HG03558 (cell line): ENCODE results near the gene FUT3.
"Not testable (repeated sequence)": the region's sequence is repeated elsewhere in the genome, so short reads cannot be mapped to it uniquely, and the experiment has no call there.

Source experiments
- ATAC-seq: cut with Tn5 transposase; IDR thresholded peaks from one replicate; pipeline ENCODE4 v1.9.1; 2021; ENCODE audit warnings: moderate number of reproducible peaks; ENCODE audit not compliant: unreplicated experiment; ENCODE audit errors: extremely low read depth

The FUT3 gene

GRCh38 chr19:5882421-5882968, 31.2 kb upstream of the FUT3 start:
- no peak for ATAC-seq

DNA sequence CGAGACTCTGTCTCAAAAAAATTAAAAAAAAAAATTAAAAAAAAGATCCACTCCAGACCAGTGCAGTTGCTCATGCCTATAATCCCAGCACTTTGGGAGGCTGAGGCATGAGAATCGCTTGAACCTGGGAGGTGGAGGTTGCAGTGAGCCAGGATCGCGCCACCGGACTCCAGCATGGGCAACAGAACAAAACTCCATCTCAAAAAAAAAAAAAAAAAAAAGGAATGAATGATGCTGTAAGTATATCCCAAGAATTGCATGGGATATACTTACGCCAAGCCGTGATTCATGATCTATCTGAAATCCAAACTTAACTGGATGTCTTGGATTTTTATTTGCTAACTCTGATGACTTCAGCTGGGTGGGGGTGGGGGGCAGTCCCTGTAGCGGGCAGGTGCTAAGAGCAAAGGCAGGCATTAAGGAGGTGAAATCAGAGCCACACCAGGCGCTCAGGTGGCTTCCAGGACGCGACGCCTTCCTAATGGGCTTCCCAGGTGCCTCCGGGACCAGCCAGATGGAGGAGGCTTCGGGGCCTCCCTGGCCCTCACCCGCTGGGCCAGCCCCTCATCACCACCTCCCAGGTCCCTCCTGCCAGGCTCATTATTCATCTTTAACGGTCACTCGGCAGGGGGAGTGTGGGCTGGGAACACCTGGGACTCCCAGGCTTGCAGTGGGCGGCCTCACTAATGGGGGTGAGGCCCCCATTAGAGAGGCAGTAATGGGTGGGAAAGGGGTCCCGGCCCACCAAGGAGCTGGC, 30.5 kb upstream of the FUT3 start:
- ATAC-seq = no peak

DNA sequence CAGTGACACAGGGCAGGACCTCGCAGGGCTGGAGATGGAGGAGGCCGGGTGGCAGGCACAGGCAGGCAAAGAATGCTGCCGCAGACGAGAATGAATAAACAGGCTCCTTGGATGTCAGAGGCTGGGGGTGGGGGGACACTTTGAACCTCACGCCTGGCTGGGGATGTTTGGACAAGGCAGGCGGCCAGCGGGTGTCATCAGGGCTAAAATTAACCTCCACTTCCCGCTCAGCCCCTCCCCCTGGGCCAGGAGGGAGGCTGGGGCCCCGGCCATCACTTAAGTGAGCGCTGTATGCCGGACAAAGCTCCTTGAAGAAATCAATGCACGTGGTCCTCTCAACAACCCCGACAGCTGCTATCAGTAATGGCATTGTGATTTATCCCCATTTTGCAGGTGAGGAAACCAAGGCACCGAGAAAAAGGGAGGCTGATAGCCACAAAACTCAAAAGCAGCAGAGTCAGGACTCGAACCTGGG, 29.4 kb upstream of the FUT3 start:
- ATAC-seq = no peak

DNA sequence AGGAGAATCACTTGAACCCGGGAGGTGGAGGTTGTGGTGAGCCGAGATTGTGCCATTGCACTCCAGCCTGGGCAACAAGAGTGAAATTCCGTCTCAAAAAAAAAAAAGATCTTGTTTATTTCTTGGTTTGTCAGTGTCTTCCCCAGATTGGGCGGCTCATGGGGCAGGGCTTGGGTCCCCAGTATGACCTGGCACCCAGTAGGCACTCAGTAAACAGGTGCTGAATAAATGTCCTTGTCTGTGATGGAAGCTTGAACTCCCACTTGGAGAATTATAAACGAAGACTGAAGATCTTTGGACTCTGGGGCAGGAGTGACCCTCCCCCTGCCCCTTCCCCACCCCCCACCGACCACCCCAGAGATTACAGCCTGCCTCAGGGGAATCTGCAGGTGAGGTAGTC, 28.9 kb upstream of the FUT3 start:
- ATAC-seq = no peak

DNA sequence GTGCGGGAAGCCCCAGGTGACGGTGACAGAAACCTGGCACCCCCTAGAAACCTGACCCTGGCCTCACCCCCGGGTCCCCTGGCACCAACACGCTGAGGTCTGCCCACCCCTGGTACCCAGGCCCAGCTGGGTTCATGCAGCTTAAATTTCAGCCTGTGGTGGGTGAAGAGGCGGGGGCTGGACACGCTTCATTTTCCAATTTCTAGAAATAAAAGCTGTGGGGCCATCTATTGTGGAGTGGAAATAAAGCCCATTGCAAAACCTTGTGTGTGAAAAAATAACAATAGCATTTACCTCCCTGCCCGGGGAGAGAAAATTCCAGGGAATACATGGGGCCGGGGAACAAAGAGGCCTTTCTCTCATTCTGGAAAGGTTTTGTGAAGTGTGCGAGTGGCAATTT, 26.6 kb upstream of the FUT3 start:
- no peak for ATAC-seq

- ATAC-seq = no peak
These were observed 26.2 kb upstream of the FUT3 start for GRCh38 chr19:5877427-5877826.

DNA sequence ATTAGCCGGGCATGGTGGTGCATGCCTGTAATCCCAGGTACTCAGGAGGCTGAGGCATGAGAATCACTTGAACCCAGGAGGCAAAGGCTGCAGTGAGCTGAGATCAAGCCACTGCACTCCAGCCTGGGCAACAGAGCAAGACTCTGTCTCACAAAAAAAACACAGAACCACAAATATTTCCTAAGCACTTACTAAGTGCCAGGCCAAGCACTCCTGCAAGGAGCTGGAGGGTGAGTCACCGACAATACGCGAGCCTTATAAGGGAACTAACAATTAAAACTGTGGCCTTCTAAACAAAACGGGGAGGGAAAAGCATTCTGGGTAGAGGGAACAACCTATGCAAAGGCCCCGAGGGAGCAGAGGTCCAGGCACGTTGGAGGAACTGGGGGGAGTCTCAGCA, 23.2 kb upstream of the FUT3 start:
- not testable (repeated sequence) for ATAC-seq

- no peak for ATAC-seq
These were observed 22.5 kb upstream of the FUT3 start for GRCh38 chr19:5873617-5874199.

- no peak for ATAC-seq
These were observed 19.7 kb upstream of the FUT3 start for GRCh38 chr19:5870986-5871394.

GRCh38 chr19:5867201-5868136, 16.2 kb upstream of the FUT3 start:
- ATAC-seq = no peak

GRCh38 chr19:5865772-5866171, 14.5 kb upstream of the FUT3 start:
- ATAC-seq = no peak

DNA sequence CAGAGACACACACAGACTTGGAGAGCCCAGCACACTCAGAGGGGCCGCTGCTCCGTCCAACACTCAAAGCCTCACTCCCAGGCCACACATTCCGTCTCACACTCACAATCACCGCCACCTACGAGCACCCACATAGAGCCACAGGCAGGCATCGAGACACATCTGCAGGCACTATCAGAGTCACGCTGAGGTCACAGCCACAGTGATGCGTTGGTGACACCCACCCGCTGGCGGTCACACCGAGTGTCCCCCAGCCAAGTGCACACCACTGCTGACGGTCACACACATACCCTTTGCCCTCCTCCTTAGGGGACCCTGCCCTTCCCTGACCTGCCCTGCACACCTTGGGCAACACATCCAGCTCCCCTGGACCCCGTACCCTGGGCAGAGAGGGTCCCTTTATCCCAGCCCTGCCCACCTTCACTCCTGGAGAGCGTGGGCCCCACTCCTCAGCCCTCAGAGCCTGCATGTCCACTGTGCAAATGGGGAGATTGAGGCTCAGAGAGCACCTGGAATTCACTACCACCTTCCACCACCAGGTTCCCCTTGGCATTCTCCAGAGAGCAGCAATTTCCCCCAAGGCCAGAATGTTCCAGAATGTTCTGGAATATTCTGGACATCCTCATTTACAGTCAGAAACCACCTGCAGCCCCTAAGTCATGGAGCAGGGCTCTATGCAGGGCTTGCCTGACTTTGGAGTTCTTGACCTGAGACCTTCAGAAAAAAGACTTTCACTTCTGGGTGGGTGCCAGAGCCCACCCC, 13.7 kb upstream of the FUT3 start:
- no peak for ATAC-seq

- ATAC-seq = no peak
These were observed 12.9 kb upstream of the FUT3 start for GRCh38 chr19:5864013-5864720.

- no peak for ATAC-seq
These were observed 11.9 kb upstream of the FUT3 start for GRCh38 chr19:5863030-5863665.

- no peak for ATAC-seq
These were observed 6.2 kb upstream of the FUT3 start for GRCh38 chr19:5857203-5858081.

- ATAC-seq = not testable (repeated sequence)
These were observed 3.9 kb upstream of the FUT3 start for GRCh38 chr19:5855151-5855550.

GRCh38 chr19:5854121-5854520, 2.9 kb upstream of the FUT3 start:
- not testable (repeated sequence) for ATAC-seq

DNA sequence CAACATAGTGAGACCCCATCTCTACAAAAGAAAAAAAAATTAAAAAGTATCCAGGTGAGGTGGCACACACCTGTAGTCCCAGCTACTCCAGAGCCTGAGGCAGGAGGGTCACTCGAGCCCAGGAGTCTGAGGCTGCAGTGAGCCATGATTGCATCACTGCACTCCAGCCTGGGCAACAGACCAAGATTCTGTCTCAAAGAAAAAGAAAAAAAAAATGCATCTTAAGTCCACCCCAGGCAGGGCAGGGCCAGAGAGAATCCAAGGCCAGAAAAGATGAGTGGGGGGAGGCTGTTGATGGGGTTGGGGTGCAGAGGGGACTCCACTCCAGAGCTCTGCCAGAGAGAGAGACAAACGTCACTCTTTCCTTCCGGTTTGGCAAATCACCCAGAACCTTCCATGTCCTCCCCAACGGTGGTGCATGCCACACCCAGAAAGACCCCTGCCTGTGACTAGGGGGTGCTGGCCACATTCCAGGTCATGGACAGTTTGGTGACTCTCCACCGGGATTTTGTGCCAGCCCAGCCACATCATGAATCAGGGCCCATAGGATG, 431 bp downstream of the FUT3 start:
- ATAC-seq = no peak
